Stimulated activated CD8-positive, alpha-beta memory T cell treated with anti-CD3 and anti-CD28 coated beads, Interleukin-7, amount 100 ng/mL, for 4 hours (primary cell): ENCODE results near the gene ZNF335.
"Not testable (repeated sequence)": the region's sequence is repeated elsewhere in the genome, so short reads cannot be mapped to it uniquely, and the experiment has no call there.

Source experiments
- DNase-seq, 2 donors: peaks; one replicate each; pipeline ENCODE4 v3.0.0-alpha.2; 2020; ENCODE audit warnings: low read depth in 2 of 2

Gene ZNF335

DNA sequence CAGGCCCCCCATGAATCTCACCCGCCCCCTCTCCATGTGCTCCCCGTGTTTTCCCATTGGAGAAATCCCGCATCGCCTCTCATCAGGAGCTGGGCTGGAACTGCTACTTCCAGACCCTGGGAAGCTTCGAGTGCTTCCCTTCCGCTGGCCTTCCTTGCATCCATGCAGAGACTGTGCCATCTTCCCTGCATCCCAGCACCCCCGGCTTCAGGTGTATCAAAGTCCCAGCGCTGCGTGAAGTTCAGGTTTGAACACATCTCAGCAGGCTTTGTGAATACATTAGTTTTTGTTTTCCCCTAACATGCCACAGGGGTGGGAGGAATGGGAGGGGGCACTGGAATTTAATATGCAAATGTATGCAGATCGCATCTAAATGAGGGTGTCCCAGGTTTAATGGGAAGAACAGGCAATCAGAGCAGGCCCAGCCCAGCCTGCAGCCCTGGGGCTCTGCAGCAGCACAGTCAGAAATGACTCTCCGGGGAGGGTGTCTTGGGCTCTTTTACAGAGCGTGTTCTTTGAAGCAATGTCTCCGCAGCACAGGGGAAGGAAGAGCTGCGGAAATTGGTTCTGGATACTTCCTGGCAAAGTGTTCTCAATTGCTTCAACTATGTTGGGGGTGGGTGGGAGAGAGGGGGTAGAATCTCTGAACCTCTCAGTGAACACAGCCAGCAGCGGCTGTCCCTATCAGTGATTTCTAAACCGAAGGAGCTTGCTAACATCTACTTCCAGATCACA is 28.4 kb upstream of the ZNF335 start:
- DNase-seq, result no peak

DNA sequence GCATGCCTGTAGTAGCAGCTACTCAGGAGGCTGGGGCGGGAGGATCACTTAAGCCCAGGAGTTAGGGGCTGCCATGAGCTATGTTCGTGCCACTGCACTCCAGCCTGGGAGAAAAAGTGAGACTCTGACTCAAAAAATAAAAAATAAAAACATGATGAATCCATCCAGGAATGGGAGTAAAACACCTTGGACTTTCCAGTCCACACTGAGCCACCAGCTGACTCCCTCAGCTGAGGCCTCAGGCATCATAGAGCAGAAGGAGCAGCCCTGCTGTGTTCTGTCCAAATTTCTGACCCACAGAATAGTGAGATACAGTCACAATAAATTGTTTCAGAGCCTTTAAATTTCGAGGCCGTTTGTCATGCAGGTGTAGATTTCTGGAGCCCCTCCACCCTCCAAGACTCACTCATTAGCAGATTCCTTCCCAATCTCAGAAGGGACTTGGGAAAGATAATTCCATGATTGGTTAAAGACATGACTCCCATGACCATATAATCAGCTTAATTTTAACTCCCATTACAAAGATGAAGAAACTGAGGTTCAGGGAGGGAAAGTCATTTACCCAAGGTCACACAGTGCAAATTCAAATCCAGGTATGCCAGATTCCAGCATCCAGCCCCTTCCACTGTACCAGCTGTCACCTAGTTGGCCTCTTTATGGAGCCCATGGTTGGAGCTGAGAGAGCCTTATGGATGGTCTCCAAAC is 27.7 kb upstream of the ZNF335 start:
- no peak for DNase-seq

- DNase-seq, result no peak
Observed at GRCh38 chr20:45998761-45999160, 26.8 kb upstream of the ZNF335 start.

DNA sequence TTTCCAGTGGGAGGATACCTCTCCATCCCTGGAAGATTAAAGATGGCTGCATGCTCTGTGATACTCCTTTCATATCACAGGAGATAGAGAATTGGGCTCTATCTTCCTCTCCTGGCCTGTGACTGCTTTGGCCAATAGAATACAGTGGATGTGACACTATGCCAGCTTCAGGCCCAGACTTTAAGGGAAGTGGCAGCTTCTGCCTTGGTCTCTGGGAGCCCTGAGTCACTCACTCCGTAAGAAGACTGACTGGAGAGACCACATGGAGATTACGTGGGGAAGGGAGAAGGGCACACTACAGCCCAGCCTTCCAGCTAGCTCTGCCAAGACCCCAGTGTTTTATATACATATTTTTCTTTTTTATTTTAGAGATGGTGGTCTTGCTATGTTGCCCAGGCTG is 26.3 kb upstream of the ZNF335 start:
- DNase-seq, result no peak

- DNase-seq, result no peak
Observed at GRCh38 chr20:45997187-45997586, 25.2 kb upstream of the ZNF335 start.

- not testable (repeated sequence) for DNase-seq
Observed at GRCh38 chr20:45995495-45996097, 23.6 kb upstream of the ZNF335 start.

- DNase-seq, result no peak
Observed at GRCh38 chr20:45994761-45995493, 22.9 kb upstream of the ZNF335 start.

DNA sequence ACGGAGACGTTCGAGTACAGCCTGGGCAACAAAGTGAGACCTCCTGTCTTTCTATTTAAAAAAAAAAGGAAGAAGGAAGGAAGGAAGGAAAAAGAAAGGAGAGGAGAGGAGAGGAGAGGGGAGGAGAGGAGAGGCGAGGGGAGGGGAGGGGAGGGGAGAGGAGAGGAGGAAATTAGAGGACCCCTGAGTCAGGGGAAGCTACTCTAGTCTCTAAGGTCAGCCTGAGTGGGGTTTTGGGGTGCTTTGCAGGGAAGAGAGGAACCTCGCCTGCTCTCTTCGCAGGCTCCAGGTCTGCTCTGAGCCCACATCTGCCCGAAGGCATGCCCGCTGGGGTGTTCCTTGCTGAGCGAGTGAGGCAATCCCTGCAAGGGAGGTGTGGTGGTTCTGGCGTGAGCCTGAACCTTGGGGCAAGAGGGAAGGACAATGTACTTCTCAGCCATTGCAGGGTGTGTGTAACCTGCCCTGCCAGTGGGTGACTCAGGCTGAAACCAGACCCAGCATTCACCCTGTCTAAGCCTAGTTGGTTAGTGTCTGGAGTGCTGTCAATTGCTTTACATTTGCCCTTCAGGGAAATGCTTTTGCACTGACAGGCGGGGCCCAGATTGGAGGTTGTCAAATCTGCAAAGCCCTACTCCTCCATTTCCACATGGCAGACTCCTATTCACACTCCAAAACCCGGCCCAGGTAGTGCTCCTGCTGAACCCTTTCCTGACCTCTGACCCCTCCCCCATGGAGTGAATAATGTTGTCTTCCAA is 21.4 kb upstream of the ZNF335 start:
- DNase-seq, result no peak

DNA sequence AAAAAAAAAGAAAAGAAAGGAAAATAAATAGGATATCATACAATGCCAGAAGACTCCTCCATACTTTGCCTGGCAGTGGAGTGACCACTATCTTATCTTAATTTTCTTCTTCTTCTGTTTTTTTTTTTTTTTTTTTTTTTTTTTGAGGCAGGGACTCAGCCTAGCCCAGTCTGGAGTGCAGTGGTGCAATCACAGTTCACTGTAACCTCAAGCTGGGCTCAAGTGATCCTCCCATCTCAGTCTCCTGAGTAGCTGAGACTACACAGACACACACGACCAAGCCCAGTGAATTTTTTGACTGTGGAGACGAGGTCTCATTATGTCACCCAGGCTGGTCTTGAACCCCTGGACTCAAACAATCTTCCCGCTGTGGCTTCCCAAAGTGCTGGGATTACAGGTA is 19.6 kb upstream of the ZNF335 start:
- DNase-seq, result no peak

- DNase-seq, result not testable (repeated sequence)
Observed at GRCh38 chr20:45988830-45989229, 16.8 kb upstream of the ZNF335 start.

DNA sequence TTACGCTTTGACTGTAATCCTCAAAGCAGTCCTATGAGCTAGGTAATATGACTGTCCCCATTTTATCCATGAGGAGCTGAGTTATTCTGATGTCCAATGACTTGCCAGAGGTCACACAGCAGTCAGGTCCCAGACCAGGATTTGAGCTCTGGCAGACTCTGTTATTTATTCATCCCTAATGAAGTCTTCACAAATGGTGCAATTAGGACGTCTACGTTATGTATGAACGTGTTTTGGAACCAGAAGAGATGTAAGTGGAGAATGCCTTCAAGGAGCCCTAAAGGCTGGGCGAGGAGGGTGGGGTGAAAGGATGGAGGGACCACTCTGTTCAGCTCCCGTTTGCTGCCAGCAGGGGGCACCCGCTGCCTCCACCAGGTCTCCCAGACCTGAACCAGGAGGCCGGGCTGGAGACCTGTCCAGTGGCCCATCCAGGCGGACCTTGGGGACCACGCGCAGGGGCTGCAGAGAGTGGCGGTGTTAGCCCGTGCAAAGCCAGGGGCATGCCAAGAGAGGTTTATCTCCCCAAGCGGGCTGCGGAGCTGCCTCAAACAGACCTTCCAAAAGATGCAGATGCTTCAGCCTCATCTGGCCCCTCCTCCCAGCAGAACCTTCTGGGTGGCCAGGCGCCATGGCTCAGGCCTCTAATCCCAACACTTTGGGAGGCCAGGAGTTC is 15.2 kb upstream of the ZNF335 start:
- peak; percentile 44 to 55 for DNase-seq

DNA sequence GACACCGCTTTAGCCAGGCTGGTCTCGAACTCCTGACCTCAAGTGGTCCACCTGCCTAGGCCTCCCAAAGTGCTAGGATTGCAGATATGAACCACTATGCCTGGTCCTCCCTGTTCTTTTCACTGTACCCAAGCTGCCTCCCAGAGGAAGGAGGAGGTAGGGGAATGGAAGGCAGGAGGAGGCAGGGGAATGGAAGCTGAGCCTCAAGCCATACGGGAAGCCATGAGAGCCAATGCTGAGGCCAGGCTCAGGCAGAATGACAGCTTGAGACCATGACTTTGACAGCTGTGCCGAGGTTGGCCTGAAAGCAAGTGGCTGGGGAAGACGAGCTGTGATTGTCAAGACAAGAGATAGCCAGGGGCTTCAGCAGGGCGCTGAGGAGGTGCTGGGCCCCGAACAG is 13.6 kb upstream of the ZNF335 start:
- no peak for DNase-seq

DNA sequence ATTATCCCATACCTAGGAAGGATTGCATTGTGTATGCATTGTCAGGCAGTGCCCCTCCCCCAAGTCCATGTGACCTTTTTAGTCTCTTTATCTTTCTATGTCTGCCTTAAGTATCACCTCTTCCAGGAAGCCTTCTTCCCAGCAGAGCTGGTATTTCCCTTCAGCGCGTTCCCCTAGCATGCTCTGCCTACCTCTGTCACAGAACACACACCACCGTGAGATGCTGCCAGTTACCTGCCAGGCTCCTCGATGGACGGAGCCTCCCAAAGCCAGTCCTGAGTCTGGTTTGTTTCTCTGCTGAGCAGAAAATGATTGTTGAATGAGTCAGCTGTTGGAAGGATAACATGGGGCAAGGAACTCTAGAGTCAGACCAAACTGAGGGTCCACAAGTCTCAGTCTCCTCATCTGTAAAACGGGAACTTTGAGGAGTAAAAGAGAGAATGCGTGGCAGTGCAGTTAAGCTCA is 11.3 kb upstream of the ZNF335 start:
- no peak for DNase-seq

- DNase-seq, result no peak
Observed at GRCh38 chr20:45981261-45981660, 9.3 kb upstream of the ZNF335 start.

DNA sequence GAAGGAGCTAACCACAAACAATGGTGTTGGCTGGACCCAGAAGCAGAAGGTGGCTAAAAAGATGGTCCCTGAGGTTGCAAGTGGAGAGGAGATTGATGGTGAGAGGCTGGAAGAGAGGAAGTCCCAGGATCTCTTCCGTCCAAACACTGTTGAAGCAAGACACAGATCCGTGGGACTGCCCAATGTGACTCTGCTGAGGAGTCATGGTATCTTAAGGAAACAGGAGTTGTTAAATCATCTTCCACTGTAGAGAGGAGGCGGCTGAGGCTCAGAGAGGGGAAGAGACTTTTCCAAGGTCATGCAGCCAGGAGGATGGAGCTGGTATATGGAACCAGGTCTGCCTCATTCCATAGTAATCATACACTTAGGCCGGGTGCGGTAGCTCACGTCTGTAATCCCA is 4.1 kb upstream of the ZNF335 start:
- DNase-seq, result no peak

- no peak for DNase-seq
Observed at GRCh38 chr20:45975686-45976085, 3.7 kb upstream of the ZNF335 start.

DNA sequence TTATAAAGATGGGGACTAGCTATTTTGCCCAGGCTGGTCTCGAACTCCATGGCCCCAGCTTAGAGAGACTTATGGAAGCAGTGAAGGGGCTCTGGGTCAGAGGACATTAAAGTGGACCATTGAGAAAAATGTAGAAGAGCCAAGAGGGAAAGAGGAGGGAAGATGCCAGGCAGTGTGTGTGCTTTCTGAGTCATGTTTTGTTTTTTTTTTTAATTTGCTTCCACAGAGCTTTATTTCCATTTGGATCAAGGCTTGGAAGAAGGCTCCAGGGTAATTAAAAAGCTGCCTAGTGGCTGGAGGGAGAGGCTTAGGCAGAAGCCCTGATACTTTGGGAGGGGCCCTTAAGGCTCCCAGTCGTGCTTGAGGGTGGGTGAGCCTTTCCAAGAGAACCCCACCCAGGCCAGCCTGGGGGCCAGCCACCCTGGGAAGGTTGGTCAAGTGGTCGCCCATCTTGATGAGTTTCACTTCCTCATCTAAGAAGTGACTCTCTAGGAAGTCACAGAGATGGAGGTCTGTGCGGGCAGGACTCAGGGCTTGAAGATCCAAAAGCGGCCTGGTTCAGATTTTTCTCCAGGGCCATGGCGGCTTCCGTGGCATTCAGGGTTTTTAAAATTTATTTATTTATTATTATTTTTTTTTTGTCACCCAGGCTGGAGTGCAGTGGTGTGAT is 3.0 kb upstream of the ZNF335 start:
- DNase-seq, result no peak

- no peak for DNase-seq
Observed at GRCh38 chr20:45972500-45973183, 639 bp upstream of the ZNF335 start.

DNA sequence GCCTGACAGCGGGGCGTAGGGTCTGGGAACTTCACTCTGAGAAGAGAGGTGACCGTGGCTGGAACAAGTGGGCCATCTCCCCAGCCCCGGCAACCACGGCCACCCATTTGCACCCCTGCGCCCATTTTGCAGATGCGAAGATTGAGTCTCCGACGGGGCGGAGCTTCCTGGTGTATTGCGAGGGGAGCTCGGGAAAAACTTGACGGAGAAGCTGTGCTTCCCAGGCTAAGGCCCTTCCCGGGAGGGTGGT is 653 bp downstream of the ZNF335 start:
- no peak for DNase-seq
